EL (cell line): ENCODE data around the gene DUSP11.

ENCODE experiments used
- DNase-seq: peaks from one replicate; pipeline ENCODE4 v3.0.0-alpha.2; 2016

The DUSP11 gene

GRCh38 chr2:73716543-73717250 lies 63.2 kb downstream of the DUSP11 start:
- DNase-seq, result no peak

DNA sequence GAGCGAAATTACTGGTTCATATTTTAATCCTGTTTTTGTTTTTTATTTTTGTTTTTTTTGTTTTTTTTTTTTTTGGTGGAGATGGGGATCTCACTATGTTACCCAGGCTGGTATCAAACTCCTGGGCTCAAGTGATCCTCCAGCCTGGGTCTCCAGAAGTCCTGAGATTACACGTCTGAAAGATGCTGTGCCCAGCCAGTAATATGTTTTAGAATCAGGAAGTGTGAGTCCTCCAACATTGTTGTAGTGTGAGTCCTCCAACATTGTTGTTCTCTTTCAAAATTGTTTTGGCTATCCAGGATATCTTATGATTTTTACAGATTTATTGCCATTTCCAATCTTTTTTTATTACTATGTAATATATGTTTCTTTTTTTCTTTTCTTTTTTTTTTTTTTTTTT lies 65.8 kb downstream of the DUSP11 start:
- DNase-seq, result no peak
